Spleen (tissue), 7 donors: ENCODE measurements around the gene TMEM269.

ENCODE experiments used
- CTCF ChIP-seq, 11 experiments: fragments of 200-600 bp in 7 of 11; fragments of 450-650 bp in 4 of 11; sonication (generic) in 4 of 11; IDR thresholded peaks in 8 of 11; conservative IDR thresholded peaks in 3 of 11; 1 replicate in 7 of 11; 2 replicates in 4 of 11; pipeline versions ENCODE4 v1.4.0 to v1.8.0; 2016 to 2021; ENCODE audit warnings: antibody characterized with exemption in 11 of 11, inconsistent platforms in 4 of 11, mild to moderate bottlenecking in 1 of 11
- POLR2A ChIP-seq, 3 donors: fragments of 450-650 bp; IDR thresholded peaks; one replicate each; pipeline ENCODE4 v1.5.1; 2017; ENCODE audit warnings: antibody characterized with exemption in 3 of 3, mild to moderate bottlenecking in 1 of 3
- donor health status: DM: no; HTN: no; CAD: no; lungs with moderate emphysema.
- donor health status: DM: no; HTN: no; CAD: no.
- donor health status: DM: no; HTN: no; CAD: no.

GRCh38 chr1:42783092-42783491 lies 1.7 kb upstream of the TMEM269 start:
- TF ChIP-seq CTCF (IDR thresholded peaks at IDR 0.05 in 8 of 11, conservative IDR thresholded peaks at IDR 0.05 in 3 of 11), result no peak
- no peak for TF ChIP-seq POLR2A (IDR thresholded peaks at IDR 0.05)
